ENCODE data around the gene E2F2. TPM values are rescaled to one million over a fixed set of nuclear protein-coding genes. Genes with fewer than 3 reads are reported as not detected.
A peak's percentile ranks its signal among the peaks of the same experiment; 100 is the strongest.

The E2F2 gene
- polyA plus RNA-seq, 1 donor (not counting 4 experiments of a cell fraction or from before 2014, with no cell fraction given): 0.05 TPM

GRCh38 chr1:23528250-23528978 is 2.6 kb downstream of the E2F2 start:
- Histone ChIP-seq H3K4me1 (ENCODE audit: control insufficient read depth, extremely low read depth, insufficient read depth, low read length) (peaks cover 30% of the 10 kb centered on the region), H3K27ac (ENCODE audit: control insufficient read depth, insufficient read depth, low read length) (no peak overlapping the region), H3K4me2 (ENCODE audit: control insufficient read depth, extremely low read depth, insufficient read depth, low read depth, low read length) (peak overlapping the region; percentile 78), H3K27me3 (ENCODE audit: control insufficient read depth, extremely low read depth, insufficient read depth, low read length) (peaks cover 15% of the 10 kb centered on the region), H3K9me3 (ENCODE audit: control insufficient read depth, low read depth, low read length) (no peaks in the 10 kb centered on the region), H3K79me2 (ENCODE audit: control insufficient read depth, insufficient read depth, low read length) (no peaks in the 10 kb centered on the region), H2AFZ (ENCODE audit: control insufficient read depth, low read length) (peak overlapping the region; percentile 51), H3K9me1 (ENCODE audit: control insufficient read depth, extremely low read depth, insufficient read depth, low read length) (peaks cover 2% of the 10 kb centered on the region), H3K36me3 (ENCODE audit: control insufficient read depth in 2 of 2, extremely low read depth in 1 of 2, insufficient read depth in 2 of 2, low read length in 2 of 2) (no peaks in the 10 kb centered on the region), H4K20me1 (ENCODE audit: control insufficient read depth, extremely low read depth, insufficient read depth, low read length) (no peaks in the 10 kb centered on the region), H3K9ac (ENCODE audit: control insufficient read depth, extremely low read depth, insufficient read depth, low read length) (no peak overlapping the region), H3K4me3 (ENCODE audit: control insufficient read depth in 2 of 3, extremely low read depth in 1 of 3, insufficient read depth in 2 of 3, low read depth in 1 of 3, low read length in 3 of 3) (no peak overlapping the region)
- dilution Hi-C loops (cut with MboI; ENCODE audit: extremely low pct_ligation_motif_present, low sequenced_read_pairs): no loop called here
- FAIRE-seq: no peak
- DNase-seq (ENCODE audit: low read depth, low spot score): no peak
- TF ChIP-seq CTCF (optimal IDR thresholded peaks at IDR 0.05 in 1 of 3, IDR thresholded peaks at IDR 0.05 in 1 of 3, conservative IDR thresholded peaks at IDR 0.05 in 1 of 3; ENCODE audit: extremely low read depth in 1 of 3, insufficient read depth in 2 of 3, low read length in 3 of 3) (no peak), EZH2 (IDR thresholded peaks at IDR 0.05; ENCODE audit: low read length) (no peak)

- H3K27ac ChIP-seq (ENCODE audit: control insufficient read depth, insufficient read depth, low read length): no peak overlapping the region
- H3K36me3 ChIP-seq (ENCODE audit: control insufficient read depth in 2 of 2, extremely low read depth in 1 of 2, insufficient read depth in 2 of 2, low read length in 2 of 2): no peaks in the 10 kb centered on the region
- H3K9me3 ChIP-seq (ENCODE audit: control insufficient read depth, low read depth, low read length): no peaks in the 10 kb centered on the region
- dilution Hi-C loops (cut with MboI; ENCODE audit: extremely low pct_ligation_motif_present, low sequenced_read_pairs): no loop called here
- H3K79me2 ChIP-seq (ENCODE audit: control insufficient read depth, insufficient read depth, low read length): no peaks in the 10 kb centered on the region
- DNase-seq (ENCODE audit: low read depth, low spot score) (no peak), FAIRE-seq (no peak)
- H3K9ac ChIP-seq (ENCODE audit: control insufficient read depth, extremely low read depth, insufficient read depth, low read length): no peak overlapping the region
- peak overlapping the region; percentile 51 for H2AFZ ChIP-seq (ENCODE audit: control insufficient read depth, low read length)
- H3K27me3 ChIP-seq (ENCODE audit: control insufficient read depth, extremely low read depth, insufficient read depth, low read length): peaks cover 15% of the 10 kb centered on the region
- H3K9me1 ChIP-seq (ENCODE audit: control insufficient read depth, extremely low read depth, insufficient read depth, low read length): peaks cover 2% of the 10 kb centered on the region
- H3K4me3 ChIP-seq (ENCODE audit: control insufficient read depth in 2 of 3, extremely low read depth in 1 of 3, insufficient read depth in 2 of 3, low read depth in 1 of 3, low read length in 3 of 3): no peak overlapping the region
- H3K4me2 ChIP-seq (ENCODE audit: control insufficient read depth, extremely low read depth, insufficient read depth, low read depth, low read length): peak overlapping the region; percentile 78
- TF ChIP-seq CTCF (optimal IDR thresholded peaks at IDR 0.05 in 1 of 3, IDR thresholded peaks at IDR 0.05 in 1 of 3, conservative IDR thresholded peaks at IDR 0.05 in 1 of 3; ENCODE audit: extremely low read depth in 1 of 3, insufficient read depth in 2 of 3, low read length in 3 of 3) (peak in 2 of 3 experiments; percentile 24 to 37), EZH2 (IDR thresholded peaks at IDR 0.05; ENCODE audit: low read length) (no peak)
- H4K20me1 ChIP-seq (ENCODE audit: control insufficient read depth, extremely low read depth, insufficient read depth, low read length): no peaks in the 10 kb centered on the region
- H3K4me1 ChIP-seq (ENCODE audit: control insufficient read depth, extremely low read depth, insufficient read depth, low read length): peaks cover 30% of the 10 kb centered on the region
Observed at GRCh38 chr1:23527900-23528249, 3.2 kb downstream of the E2F2 start.

Data from keratinocyte (primary cell).